Thoracic aorta (tissue), 2 donors: ENCODE measurements around the gene TCF7L2. TPM values are rescaled to one million over a fixed set of nuclear protein-coding genes. Genes with fewer than 3 reads are reported as not detected.

Experiments
- ATAC-seq: fragments of 150-250 bp; one replicate; pipeline ENCODE4 v1.8.0; 2017; ENCODE audit warnings: low read depth; ENCODE audit not compliant: insufficient number of reproducible peaks, low FRiP score
- DNase-seq: peaks from one replicate; pipeline ENCODE4 v3.0.0-alpha.2; 2020; ENCODE audit warnings: low spot score
- H3K27ac ChIP-seq, 2 donors: fragments of 200-600 bp; sonication (generic); 1 replicate in 1 of 2; 2 replicates in 1 of 2; pipeline ENCODE4 v1.5.1; 2016; ENCODE audit warnings: mild to moderate bottlenecking in 2 of 2, moderate library complexity in 2 of 2
- H3K27me3 ChIP-seq: fragments of 200-600 bp; sonication (generic); replicated peaks from 2 replicates; pipeline ENCODE4 v1.6.0; 2016; ENCODE audit warnings: mild to moderate bottlenecking; ENCODE audit not compliant: insufficient read depth
- H3K36me3 ChIP-seq: fragments of 200-600 bp; sonication (generic); one replicate; pipeline ENCODE4 v1.5.1; 2016
- H3K4me1 ChIP-seq, 2 donors: fragments of 200-600 bp; sonication (generic); 1 replicate in 1 of 2; 2 replicates in 1 of 2; pipeline versions ENCODE4 v1.5.1 to v1.6.0; 2016; ENCODE audit warnings: low read depth in 2 of 2, mild to moderate bottlenecking in 1 of 2; ENCODE audit not compliant: control insufficient read depth in 1 of 2
- H3K4me3 ChIP-seq: fragments of 200-600 bp; sonication (generic); 2 replicates; pipeline ENCODE4 v1.5.1; 2016; ENCODE audit warnings: mild to moderate bottlenecking
- H3K9me3 ChIP-seq: fragments of 200-600 bp; sonication (generic); 2 replicates; pipeline ENCODE4 v1.5.1; 2016
- total RNA-seq, 2 donors: library from RNA; depleted of rRNA; stranded (reverse); fragments of >200 nt; gene quantifications; one replicate each; pipeline versions ENCODE4 v1.1.0 to v1.2.3, GENCODE V29; 2016
- TF ChIP-seq, protein P1 (sequence below): fragments of 200-600 bp; sonication (generic); IDR thresholded peaks from one replicate; pipeline ENCODE4 v1.5.1; 2019; ENCODE audit warnings: antibody characterized with exemption

Gene TCF7L2
- total RNA-seq, 2 donors from 2014 or later: 21.4 to 50.5 TPM

DNA sequence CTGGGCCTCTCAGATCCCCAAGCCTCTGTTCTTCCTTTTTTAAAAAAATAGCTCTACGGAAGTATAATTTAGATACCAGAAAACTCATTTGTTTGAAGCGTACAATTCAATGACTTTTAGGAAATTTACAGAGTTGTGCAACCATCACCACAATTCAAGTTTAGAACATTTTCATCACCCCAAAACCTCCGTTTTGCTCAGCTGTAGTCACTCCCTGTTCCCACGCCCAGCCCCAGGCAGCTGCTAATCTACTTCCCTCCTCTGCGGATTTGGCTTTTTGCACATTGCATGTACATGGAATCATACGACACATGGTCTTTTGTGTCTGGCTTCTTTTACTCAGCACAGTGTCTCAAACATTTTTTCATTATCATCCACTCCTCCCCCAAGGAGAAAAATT is 229.2 kb downstream of the TCF7L2 start:
- H3K36me3 ChIP-seq: no peaks in the 10 kb centered on the region
- H3K4me1 ChIP-seq: peaks cover 6 to 16% of the 10 kb centered on the region in 2 donors
- no peaks in the 10 kb centered on the region for H3K27me3 ChIP-seq
- no peaks in the 10 kb centered on the region for H3K9me3 ChIP-seq
- ATAC-seq (no peak), DNase-seq (no peak)
- no peak overlapping the region for H3K27ac ChIP-seq
- H3K4me3 ChIP-seq: no peak overlapping the region
- TF ChIP-seq, protein P1, sequence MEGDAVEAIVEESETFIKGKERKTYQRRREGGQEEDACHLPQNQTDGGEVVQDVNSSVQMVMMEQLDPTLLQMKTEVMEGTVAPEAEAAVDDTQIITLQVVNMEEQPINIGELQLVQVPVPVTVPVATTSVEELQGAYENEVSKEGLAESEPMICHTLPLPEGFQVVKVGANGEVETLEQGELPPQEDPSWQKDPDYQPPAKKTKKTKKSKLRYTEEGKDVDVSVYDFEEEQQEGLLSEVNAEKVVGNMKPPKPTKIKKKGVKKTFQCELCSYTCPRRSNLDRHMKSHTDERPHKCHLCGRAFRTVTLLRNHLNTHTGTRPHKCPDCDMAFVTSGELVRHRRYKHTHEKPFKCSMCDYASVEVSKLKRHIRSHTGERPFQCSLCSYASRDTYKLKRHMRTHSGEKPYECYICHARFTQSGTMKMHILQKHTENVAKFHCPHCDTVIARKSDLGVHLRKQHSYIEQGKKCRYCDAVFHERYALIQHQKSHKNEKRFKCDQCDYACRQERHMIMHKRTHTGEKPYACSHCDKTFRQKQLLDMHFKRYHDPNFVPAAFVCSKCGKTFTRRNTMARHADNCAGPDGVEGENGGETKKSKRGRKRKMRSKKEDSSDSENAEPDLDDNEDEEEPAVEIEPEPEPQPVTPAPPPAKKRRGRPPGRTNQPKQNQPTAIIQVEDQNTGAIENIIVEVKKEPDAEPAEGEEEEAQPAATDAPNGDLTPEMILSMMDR: no peak

DNA sequence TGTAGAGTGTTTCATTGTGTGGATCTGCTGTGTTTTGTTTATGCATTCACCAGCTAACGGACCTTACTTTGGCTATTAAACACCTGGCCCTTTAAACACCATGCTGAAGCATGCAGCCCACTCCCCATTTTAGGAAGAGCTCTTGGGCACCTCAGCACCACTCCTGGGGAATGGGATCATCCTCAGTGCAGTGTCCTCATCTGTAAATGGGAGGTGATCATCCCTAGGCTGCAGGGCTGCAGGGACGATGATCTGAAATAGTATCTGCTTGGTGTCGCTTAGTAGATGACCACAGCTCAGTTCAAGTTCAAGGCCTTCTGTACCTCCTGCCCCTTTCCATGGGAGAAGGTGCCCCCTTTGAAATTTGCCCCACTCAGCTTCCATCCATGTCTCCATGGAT is 229.9 kb downstream of the TCF7L2 start:
- Histone ChIP-seq H3K9me3 (no peaks in the 10 kb centered on the region), H3K36me3 (no peaks in the 10 kb centered on the region), H3K4me3 (no peak overlapping the region), H3K27ac (no peak overlapping the region), H3K4me1 (peaks cover 6 to 16% of the 10 kb centered on the region in 2 donors), H3K27me3 (no peaks in the 10 kb centered on the region)
- no peak for ATAC-seq
- no peak for DNase-seq
- TF ChIP-seq, protein P1: no peak

DNA sequence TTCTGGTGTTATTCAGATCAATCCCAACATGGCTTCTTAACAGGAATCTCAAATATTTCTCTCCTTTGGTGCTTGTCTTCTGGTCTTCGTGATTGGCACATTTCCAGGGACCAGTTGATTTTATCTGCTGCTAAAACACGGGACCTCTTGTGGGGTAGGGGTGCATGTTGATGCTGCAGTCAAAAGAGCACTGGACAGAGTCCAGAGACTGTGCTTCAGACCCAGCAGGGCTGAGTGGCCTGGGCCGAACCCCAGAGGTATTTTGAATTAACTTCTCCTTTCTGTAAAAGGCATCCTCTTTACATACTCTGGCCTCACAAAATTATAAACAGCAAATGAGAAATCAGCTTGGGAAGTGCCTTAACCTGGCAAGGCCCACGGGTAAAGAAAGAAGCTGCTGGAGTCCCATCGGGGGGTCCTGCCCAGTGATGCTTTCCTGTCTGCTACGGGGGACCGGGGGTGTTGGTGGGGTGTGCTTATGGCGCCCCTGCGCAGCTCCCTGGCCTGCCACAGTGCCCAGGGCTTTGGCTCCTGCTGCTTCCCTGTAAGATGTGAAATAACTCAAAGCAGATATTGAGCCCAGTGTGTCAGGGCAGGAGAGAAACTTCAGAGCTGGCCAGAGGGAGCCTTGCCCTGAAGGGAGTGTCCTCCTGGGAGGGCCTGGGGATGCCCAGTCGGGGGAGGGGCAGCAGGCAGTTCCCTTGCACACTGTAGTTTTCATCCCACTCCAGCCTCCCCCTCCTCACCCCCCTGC is 230.5 kb downstream of the TCF7L2 start:
- ATAC-seq (no peak), DNase-seq (no peak)
- H3K4me1 ChIP-seq: peaks cover 6 to 16% of the 10 kb centered on the region in 2 donors
- H3K36me3 ChIP-seq: no peaks in the 10 kb centered on the region
- H3K4me3 ChIP-seq: no peak overlapping the region
- TF ChIP-seq, protein P1: no peak
- no peak overlapping the region for H3K27ac ChIP-seq
- H3K27me3 ChIP-seq: no peaks in the 10 kb centered on the region
- no peaks in the 10 kb centered on the region for H3K9me3 ChIP-seq

DNA sequence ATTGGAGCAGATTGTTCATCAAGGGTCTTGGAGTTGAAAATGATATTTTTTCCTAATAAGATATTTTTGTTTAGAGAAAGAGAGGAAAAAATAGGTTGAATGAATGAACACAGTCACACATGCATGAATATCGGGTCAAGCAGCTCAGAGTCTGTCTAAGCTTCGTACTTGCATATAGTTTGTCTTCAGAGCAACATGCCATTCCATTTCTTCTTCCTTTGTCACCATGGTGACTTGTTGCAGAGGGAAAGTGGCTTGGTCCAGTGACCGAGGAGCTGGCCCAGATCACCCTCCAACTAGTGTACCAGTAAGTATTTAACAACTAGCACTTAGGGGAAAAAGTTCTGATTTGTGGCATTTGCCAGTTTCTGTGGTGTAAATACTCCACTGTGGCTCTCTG is 232.1 kb downstream of the TCF7L2 start:
- no peak for DNase-seq
- TF ChIP-seq, protein P1: no peak
- no peak for ATAC-seq

DNA sequence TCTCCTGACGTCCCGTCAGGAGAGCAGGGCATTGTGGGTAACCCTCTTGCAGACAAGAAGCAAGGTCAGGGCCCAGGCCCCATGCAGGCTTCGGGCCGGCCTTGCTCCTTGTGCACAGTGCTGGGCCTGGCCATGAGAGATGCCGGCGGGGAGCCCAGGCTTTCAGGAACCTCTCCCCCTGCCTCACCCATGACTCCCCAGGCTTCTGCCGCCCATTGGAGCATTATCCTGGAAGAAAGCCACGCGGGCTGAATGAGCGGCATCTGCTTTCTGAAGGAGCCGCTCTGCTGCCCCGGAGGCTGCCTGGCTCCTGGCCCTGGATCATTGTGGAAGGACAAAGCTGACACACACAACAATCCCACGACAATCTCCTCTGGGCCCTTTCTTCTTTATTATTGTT is 233.5 kb downstream of the TCF7L2 start:
- Histone ChIP-seq H3K4me1 (peaks cover 0 to 20% of the 10 kb centered on the region in 2 donors), H3K9me3 (no peaks in the 10 kb centered on the region), H3K27ac (no peak overlapping the region), H3K27me3 (no peaks in the 10 kb centered on the region), H3K36me3 (no peaks in the 10 kb centered on the region), H3K4me3 (no peak overlapping the region)
- TF ChIP-seq, protein P1: no peak
- ATAC-seq (no peak), DNase-seq (no peak)

More for the DNA sequence above, 232.1 kb downstream of the TCF7L2 start:
- no peak overlapping the region for H3K4me3 ChIP-seq
- H3K9me3 ChIP-seq: no peaks in the 10 kb centered on the region
- no peak overlapping the region for H3K27ac ChIP-seq
- no peaks in the 10 kb centered on the region for H3K27me3 ChIP-seq
- no peaks in the 10 kb centered on the region for H3K36me3 ChIP-seq
- peaks cover 6 to 14% of the 10 kb centered on the region in 2 donors for H3K4me1 ChIP-seq
